MM.1S (cell line): ENCODE data around the gene ZBTB38.

Experiments used
- EZH2 ChIP-seq: fragments of 300-600 bp; sonication (generic); optimal IDR thresholded peaks from 2 replicates; pipeline ENCODE3; 2017; ENCODE audit warnings: low read depth, mild to moderate bottlenecking, antibody characterized with exemption, low read length, mixed read lengths
- EZH2phosphoT487 ChIP-seq: fragments of 300-600 bp; sonication (generic); IDR thresholded peaks from 2 replicates; pipeline ENCODE4 v1.6.1; 2018; ENCODE audit warnings: antibody characterized with exemption, low read length
- TF ChIP-seq, protein P1 (sequence below): fragments of 300-600 bp; sonication (generic); IDR thresholded peaks from 2 replicates; pipeline ENCODE4 v1.5.1; 2016; ENCODE audit warnings: antibody characterized with exemption, low read length, mixed read lengths

GRCh38 chr3:141321109-141321497, 47.2 kb upstream of the ZBTB38 start:
- TF ChIP-seq, protein P1, sequence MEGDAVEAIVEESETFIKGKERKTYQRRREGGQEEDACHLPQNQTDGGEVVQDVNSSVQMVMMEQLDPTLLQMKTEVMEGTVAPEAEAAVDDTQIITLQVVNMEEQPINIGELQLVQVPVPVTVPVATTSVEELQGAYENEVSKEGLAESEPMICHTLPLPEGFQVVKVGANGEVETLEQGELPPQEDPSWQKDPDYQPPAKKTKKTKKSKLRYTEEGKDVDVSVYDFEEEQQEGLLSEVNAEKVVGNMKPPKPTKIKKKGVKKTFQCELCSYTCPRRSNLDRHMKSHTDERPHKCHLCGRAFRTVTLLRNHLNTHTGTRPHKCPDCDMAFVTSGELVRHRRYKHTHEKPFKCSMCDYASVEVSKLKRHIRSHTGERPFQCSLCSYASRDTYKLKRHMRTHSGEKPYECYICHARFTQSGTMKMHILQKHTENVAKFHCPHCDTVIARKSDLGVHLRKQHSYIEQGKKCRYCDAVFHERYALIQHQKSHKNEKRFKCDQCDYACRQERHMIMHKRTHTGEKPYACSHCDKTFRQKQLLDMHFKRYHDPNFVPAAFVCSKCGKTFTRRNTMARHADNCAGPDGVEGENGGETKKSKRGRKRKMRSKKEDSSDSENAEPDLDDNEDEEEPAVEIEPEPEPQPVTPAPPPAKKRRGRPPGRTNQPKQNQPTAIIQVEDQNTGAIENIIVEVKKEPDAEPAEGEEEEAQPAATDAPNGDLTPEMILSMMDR: no peak
- TF ChIP-seq EZH2 (no peak), EZH2phosphoT487 (no peak)
